Type B pancreatic cell (in vitro differentiated cells): ENCODE measurements around the gene BRSK1. TPM values are rescaled to one million over a fixed set of nuclear protein-coding genes. Genes with fewer than 3 reads are reported as not detected.
A peak's percentile ranks its signal among the peaks of the same experiment; 100 is the strongest.

Source experiments
- DNase-seq: peaks from one replicate; pipeline ENCODE4 v3.0.0; 2021; ENCODE audit warnings: mixed read lengths; ENCODE audit not compliant: unreplicated experiment; ENCODE audit errors: extremely low spot score
- H3K27ac Mint-ChIP-seq: 2 replicates; pipeline ENCODE4 v1.8.0; 2021; ENCODE audit warnings: mild to moderate bottlenecking, mixed read lengths
- H3K27me3 Mint-ChIP-seq: 2 replicates; pipeline ENCODE4 v1.8.0; 2021; ENCODE audit warnings: mixed read lengths
- H3K36me3 Mint-ChIP-seq: 2 replicates; pipeline ENCODE4 v1.8.0; 2021; ENCODE audit warnings: mixed read lengths
- H3K4me1 Mint-ChIP-seq: one replicate; pipeline ENCODE4 v1.8.0; 2021; ENCODE audit warnings: mixed read lengths; ENCODE audit not compliant: unreplicated experiment
- H3K4me3 Mint-ChIP-seq: 2 replicates; pipeline ENCODE4 v1.8.0; 2021; ENCODE audit warnings: mild to moderate bottlenecking, mixed read lengths
- H3K9me3 Mint-ChIP-seq: 2 replicates; pipeline ENCODE4 v1.8.0; 2021; ENCODE audit warnings: mixed read lengths
- CTCF ChIP-seq: fragments of 200-600 bp; sonication (generic); conservative IDR thresholded peaks from 2 replicates; pipeline ENCODE4 v1.5.0; 2021; ENCODE audit warnings: antibody characterized with exemption, mild to moderate bottlenecking
- total RNA-seq: library from RNA; stranded (reverse); gene quantifications from 2 replicates; pipeline ENCODE4 v1.2.1, GENCODE V29; 2021; ENCODE audit warnings: low replicate concordance

Gene BRSK1
- total RNA-seq, 1 donor from 2014 or later, result 32.3 TPM

- Mint-ChIP-seq H3K9me3 (no peaks in the 10 kb centered on the region), H3K27ac (peak overlapping the region; percentile 34), H3K27me3 (no peaks in the 10 kb centered on the region), H3K4me3 (peak overlapping the region; percentile 67), H3K4me1 (peaks cover 12% of the 10 kb centered on the region), H3K36me3 (peaks cover 8% of the 10 kb centered on the region)
- DNase-seq, result peak; percentile 92
- peak; percentile 98 for TF ChIP-seq CTCF
Measured at GRCh38 chr19:55301459-55302317, 17.9 kb downstream of the BRSK1 start.

- H3K4me3 Mint-ChIP-seq, result no peak overlapping the region
- no peak overlapping the region for H3K27ac Mint-ChIP-seq
- TF ChIP-seq CTCF, result no peak
- peaks cover 8% of the 10 kb centered on the region for H3K36me3 Mint-ChIP-seq
- peaks cover 12% of the 10 kb centered on the region for H3K4me1 Mint-ChIP-seq
- no peak for DNase-seq
- no peaks in the 10 kb centered on the region for H3K27me3 Mint-ChIP-seq
- H3K9me3 Mint-ChIP-seq, result no peaks in the 10 kb centered on the region
Measured at GRCh38 chr19:55302318-55302703, 18.5 kb downstream of the BRSK1 start.

- Mint-ChIP-seq H3K4me1 (peaks cover 8% of the 10 kb centered on the region), H3K9me3 (no peaks in the 10 kb centered on the region), H3K4me3 (no peak overlapping the region), H3K36me3 (peaks cover 8% of the 10 kb centered on the region), H3K27me3 (no peaks in the 10 kb centered on the region), H3K27ac (no peak overlapping the region)
- TF ChIP-seq CTCF, result no peak
- no peak for DNase-seq
Measured at GRCh38 chr19:55303477-55303876, 19.7 kb downstream of the BRSK1 start.

- no peak overlapping the region for H3K4me3 Mint-ChIP-seq
- H3K27ac Mint-ChIP-seq, result no peak overlapping the region
- peaks cover 8% of the 10 kb centered on the region for H3K36me3 Mint-ChIP-seq
- no peak for DNase-seq
- no peak for TF ChIP-seq CTCF
- no peaks in the 10 kb centered on the region for H3K9me3 Mint-ChIP-seq
- H3K4me1 Mint-ChIP-seq, result peaks cover 5% of the 10 kb centered on the region
- no peaks in the 10 kb centered on the region for H3K27me3 Mint-ChIP-seq
Measured at GRCh38 chr19:55304279-55304978, 20.6 kb downstream of the BRSK1 start.

- no peak overlapping the region for H3K4me3 Mint-ChIP-seq
- no peak for DNase-seq
- peaks cover 8% of the 10 kb centered on the region for H3K36me3 Mint-ChIP-seq
- no peak overlapping the region for H3K27ac Mint-ChIP-seq
- no peak for TF ChIP-seq CTCF
- peaks cover 5% of the 10 kb centered on the region for H3K4me1 Mint-ChIP-seq
- no peaks in the 10 kb centered on the region for H3K27me3 Mint-ChIP-seq
- H3K9me3 Mint-ChIP-seq, result no peaks in the 10 kb centered on the region
Measured at GRCh38 chr19:55304980-55305379, 21.2 kb downstream of the BRSK1 start.
